ENCODE results near the gene ZNF143.

Gene ZNF143

DNA sequence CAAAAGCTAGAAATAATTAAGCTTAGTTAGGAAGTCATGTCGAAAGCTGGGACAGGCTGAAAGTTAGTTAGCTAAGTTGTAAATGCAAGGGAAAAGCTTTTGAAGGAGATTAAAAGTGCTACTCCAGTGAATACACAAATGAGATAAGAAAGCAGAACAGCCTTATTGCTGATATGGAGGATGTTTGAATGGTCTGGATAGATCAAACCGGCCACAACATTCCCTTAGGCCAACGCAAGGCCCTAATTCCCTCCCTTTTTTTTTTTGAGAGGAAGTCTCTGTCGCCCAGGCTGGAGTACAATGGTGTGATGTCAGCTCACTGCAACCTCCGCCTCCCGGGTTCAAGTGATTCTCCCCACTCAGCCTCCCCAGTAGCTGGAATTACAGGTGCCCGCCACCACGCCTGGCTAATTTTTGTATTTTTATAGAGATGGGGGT, 89.4 kb downstream of the ZNF143 start:
- H3K27ac ChIP-seq = no peak overlapping the region
- no peak for TF ChIP-seq ZFX (IDR thresholded peaks at IDR 0.05; ENCODE audit: borderline replicate concordance)
- TF ChIP-seq, protein P1, sequence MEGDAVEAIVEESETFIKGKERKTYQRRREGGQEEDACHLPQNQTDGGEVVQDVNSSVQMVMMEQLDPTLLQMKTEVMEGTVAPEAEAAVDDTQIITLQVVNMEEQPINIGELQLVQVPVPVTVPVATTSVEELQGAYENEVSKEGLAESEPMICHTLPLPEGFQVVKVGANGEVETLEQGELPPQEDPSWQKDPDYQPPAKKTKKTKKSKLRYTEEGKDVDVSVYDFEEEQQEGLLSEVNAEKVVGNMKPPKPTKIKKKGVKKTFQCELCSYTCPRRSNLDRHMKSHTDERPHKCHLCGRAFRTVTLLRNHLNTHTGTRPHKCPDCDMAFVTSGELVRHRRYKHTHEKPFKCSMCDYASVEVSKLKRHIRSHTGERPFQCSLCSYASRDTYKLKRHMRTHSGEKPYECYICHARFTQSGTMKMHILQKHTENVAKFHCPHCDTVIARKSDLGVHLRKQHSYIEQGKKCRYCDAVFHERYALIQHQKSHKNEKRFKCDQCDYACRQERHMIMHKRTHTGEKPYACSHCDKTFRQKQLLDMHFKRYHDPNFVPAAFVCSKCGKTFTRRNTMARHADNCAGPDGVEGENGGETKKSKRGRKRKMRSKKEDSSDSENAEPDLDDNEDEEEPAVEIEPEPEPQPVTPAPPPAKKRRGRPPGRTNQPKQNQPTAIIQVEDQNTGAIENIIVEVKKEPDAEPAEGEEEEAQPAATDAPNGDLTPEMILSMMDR (IDR thresholded peaks at IDR 0.05) = no peak

DNA sequence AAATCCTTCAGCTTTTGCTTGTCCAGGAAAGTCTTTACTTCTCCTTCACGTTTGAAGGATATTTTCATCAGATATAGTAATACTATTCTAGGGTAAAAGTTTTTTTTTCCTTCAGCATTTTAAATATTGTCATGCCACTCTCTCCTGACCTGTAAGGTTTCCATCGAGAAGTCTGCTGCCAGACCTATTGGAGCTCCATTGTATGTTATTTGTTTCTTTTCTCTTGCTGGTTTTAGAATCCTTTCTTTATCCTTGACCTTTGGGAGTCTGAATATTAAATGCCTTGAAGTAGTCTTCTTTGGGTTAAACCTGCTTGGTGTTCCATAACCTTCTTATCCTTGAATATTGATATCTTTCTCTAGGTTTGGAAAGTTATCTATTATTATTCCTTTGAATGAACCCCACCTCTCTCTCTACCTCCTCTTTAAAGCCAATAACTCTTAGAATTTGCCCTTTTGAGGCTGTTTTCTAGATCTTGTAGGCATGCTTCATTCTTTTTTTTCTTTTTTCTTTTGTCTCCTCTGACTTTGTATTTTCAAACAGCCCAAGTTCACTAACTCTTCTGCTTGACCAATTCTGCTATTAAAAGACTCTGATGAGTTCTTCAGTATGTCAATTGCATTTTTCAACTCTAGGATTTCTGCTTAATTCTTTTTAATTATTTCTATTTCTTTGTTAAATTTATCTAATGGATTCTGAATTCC, 100.6 kb downstream of the ZNF143 start:
- TF ChIP-seq, protein P1 (IDR thresholded peaks at IDR 0.05) = no peak

DNA sequence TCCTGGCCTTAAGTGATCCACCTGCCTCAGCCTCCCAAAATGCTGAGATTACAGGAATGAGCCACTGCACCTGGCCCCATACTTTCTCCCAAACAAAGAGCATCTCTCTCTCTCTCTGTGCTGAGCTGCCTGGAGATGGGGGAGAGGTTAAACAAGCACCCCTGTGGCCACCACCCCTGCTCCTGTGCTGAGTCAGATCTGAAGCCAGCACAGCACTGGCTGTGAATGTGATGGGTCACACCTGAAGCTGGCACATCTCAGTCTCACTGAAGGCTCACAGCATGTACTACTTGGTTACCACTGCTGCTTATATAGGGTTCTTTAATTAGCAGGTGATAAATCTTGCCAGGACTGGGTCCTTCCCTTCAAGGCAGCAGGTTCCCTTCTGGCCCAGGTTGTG, 101.9 kb downstream of the ZNF143 start:
- TF ChIP-seq, protein P1 (IDR thresholded peaks at IDR 0.05) = no peak
- TF ChIP-seq ZFX (IDR thresholded peaks at IDR 0.05; ENCODE audit: borderline replicate concordance) = no peak
- no peak overlapping the region for H3K27ac ChIP-seq

More for the DNA sequence above, 100.6 kb downstream of the ZNF143 start:
- no peak overlapping the region for H3K27ac ChIP-seq

DNA sequence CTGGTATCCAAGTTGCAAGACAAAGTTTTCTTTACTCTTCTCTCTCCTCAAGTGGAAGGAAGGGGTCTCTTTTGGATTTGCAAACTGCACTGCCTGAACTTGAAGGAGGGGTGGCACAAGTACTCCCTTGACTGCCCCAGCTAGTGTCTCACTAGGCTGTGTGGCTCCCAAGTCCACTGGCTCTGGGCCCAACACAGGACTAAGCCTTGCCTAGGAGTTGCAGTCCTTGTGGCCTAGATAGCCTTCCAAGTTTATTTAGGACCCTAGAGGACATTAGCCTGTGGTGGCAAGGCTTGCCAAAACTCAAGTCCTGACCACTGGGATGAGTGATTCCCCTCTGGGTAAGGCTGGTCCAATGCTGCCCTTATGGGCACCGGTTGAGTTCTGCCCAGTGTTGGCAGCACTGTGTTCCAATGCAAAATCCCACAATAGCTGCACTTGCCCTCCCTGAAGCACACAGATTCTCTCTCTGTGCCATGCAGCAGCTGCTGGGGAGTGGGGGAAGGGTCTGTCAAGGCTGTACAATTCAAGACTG, 102.5 kb downstream of the ZNF143 start:
- no peak for TF ChIP-seq ZFX (IDR thresholded peaks at IDR 0.05; ENCODE audit: borderline replicate concordance)
- TF ChIP-seq, protein P1 (IDR thresholded peaks at IDR 0.05) = no peak
- H3K27ac ChIP-seq = no peak overlapping the region

DNA sequence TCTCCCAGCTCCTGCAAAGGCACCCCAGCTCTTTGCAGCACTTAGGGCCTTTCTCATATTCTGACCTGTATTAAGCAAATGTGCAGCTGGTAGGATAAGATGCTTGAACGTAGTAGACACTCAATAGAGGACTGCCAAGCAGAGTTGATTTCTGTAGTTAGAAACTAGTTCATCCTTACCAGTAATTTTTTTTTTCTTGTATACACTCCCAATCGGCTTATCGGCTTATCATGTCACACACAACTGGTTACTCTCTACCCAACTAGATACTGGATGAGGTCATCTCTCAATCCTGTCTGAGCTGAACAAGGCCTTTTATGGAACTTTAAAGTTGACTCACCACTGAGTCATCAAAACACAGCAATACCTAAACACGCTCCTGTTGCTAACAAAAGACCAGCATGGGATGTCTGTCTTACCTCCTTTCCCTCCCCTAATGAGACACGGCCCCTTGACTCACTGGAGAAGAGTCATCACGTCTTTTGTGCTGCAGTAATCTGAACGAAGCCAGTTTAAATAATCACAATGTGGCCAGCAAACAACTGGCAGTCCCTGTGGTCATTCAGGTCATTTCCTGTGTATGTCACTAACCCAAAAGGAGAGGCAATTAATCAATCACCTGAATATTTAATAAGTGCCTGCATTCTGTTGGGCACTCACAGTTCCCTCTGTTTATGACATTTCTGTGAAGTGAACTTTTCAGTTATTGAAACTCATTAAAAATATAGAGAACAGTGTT, 105.2 kb downstream of the ZNF143 start:
- no peak for TF ChIP-seq ZFX (IDR thresholded peaks at IDR 0.05; ENCODE audit: borderline replicate concordance)
- TF ChIP-seq, protein P1 (IDR thresholded peaks at IDR 0.05) = no peak
- peak overlapping the region; percentile 97 for H3K27ac ChIP-seq

DNA sequence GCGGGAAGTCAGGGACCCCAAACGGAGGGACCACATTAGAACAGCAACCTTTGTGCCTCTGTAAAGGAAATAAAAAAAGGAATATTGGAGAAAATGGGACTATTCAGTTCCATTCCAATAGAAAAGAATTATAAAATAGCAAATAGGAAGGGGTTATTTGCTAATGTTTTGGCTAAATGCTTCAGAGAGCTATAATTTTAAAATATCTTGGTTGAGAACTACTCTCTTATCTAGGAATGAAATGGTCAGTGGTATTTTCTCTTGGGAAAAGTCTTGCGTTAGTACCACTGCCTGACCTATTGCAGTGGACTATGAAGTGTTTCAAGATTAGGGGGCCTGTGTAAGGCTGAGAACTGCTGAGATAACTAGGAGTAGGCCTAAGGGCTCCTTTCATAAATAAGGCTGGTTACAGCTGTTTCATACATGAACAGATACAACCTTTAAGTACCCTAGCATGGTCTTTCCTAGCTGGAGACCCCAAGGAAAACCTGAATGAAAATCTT, 105.8 kb downstream of the ZNF143 start:
- H3K27ac ChIP-seq = peak overlapping the region; percentile 97

More for the DNA sequence above, 105.8 kb downstream of the ZNF143 start:
- TF ChIP-seq, protein P1 (IDR thresholded peaks at IDR 0.05) = no peak
